CD4-positive, alpha-beta T cell treated with Interleukin-15 for 4 hours (primary cell): ENCODE results near the gene MAGIX.
A peak's percentile ranks its signal among the peaks of the same experiment; 100 is the strongest.
"Not testable (repeated sequence)": the region's sequence is repeated elsewhere in the genome, so short reads cannot be mapped to it uniquely, and the experiment has no call there.

ENCODE experiments used
- DNase-seq: peaks from one replicate; pipeline ENCODE4 v3.0.0-alpha.2; 2020; ENCODE audit warnings: low spot score

Gene MAGIX

GRCh38 chrX:49162620-49163019 lies at the start of gene MAGIX:
MAGIX (plus strand) TSS chrX:49162758; CDS start chrX:49162890, 132 bp downstream.
- DNase-seq: no peak

- no peak for DNase-seq
Observed at GRCh38 chrX:49116076-49116475, 46.5 kb upstream of the MAGIX start.

GRCh38 chrX:49116716-49117115 lies 45.8 kb upstream of the MAGIX start:
- no peak for DNase-seq

GRCh38 chrX:49117581-49117980 lies 45.0 kb upstream of the MAGIX start:
- no peak for DNase-seq

GRCh38 chrX:49120091-49120490 lies 42.5 kb upstream of the MAGIX start:
- no peak for DNase-seq

- no peak for DNase-seq
Observed at GRCh38 chrX:49122499-49122898, 40.1 kb upstream of the MAGIX start.

GRCh38 chrX:49127742-49128258 lies 34.8 kb upstream of the MAGIX start:
- DNase-seq: not testable (repeated sequence)

GRCh38 chrX:49129427-49129826 lies 33.1 kb upstream of the MAGIX start:
- no peak for DNase-seq

GRCh38 chrX:49132275-49132674 lies 30.3 kb upstream of the MAGIX start:
- DNase-seq: not testable (repeated sequence)

- DNase-seq: no peak
Observed at GRCh38 chrX:49133759-49134158, 28.8 kb upstream of the MAGIX start.

GRCh38 chrX:49137492-49137891 lies 25.1 kb upstream of the MAGIX start:
- no peak for DNase-seq

- DNase-seq: no peak
Observed at GRCh38 chrX:49139713-49140112, 22.8 kb upstream of the MAGIX start.

GRCh38 chrX:49142264-49142663 lies 20.3 kb upstream of the MAGIX start:
- DNase-seq: not testable (repeated sequence)

- DNase-seq: not testable (repeated sequence)
Observed at GRCh38 chrX:49143154-49143553, 19.4 kb upstream of the MAGIX start.

- no peak for DNase-seq
Observed at GRCh38 chrX:49147282-49147681, 15.3 kb upstream of the MAGIX start.

- DNase-seq: no peak
Observed at GRCh38 chrX:49147936-49148335, 14.6 kb upstream of the MAGIX start.

GRCh38 chrX:49148390-49149100 lies 14.0 kb upstream of the MAGIX start:
- not testable (repeated sequence) for DNase-seq

GRCh38 chrX:49149291-49149690 lies 13.3 kb upstream of the MAGIX start:
- not testable (repeated sequence) for DNase-seq

GRCh38 chrX:49153467-49153866 lies 9.1 kb upstream of the MAGIX start:
- DNase-seq: no peak

GRCh38 chrX:49155243-49155899 lies 7.2 kb upstream of the MAGIX start:
- DNase-seq: peak; percentile 38

GRCh38 chrX:49155900-49156837 lies 6.4 kb upstream of the MAGIX start:
- DNase-seq: peak; percentile 87

- DNase-seq: no peak
Observed at GRCh38 chrX:49157194-49157593, 5.4 kb upstream of the MAGIX start.
